Skeletal muscle tissue (tissue), 4 donors: Measurements from ENCODE around the gene CCDC24. TPM values are rescaled to one million over a fixed set of nuclear protein-coding genes. Genes with fewer than 3 reads are reported as not detected.

ENCODE experiments used
- H3K27ac ChIP-seq: one replicate; pipeline ENCODE4 v1.7.0; 2013; ENCODE audit warnings: mild to moderate bottlenecking, low read depth, low read length, inconsistent platforms
- H3K27me3 ChIP-seq, 3 donors: one replicate each; pipeline ENCODE4 v1.7.0; 2013; ENCODE audit warnings: low read length in 3 of 3; ENCODE audit not compliant: control insufficient read depth in 3 of 3, insufficient read depth in 3 of 3
- H3K36me3 ChIP-seq, 3 donors: one replicate each; pipeline ENCODE4 v1.7.0; 2013; ENCODE audit warnings: low read length in 3 of 3; ENCODE audit not compliant: control insufficient read depth in 3 of 3, insufficient read depth in 3 of 3
- H3K4me1 ChIP-seq, 3 donors: one replicate each; pipeline ENCODE4 v1.7.0; 2013; ENCODE audit warnings: low read length in 3 of 3, mild to moderate bottlenecking in 3 of 3; ENCODE audit not compliant: control insufficient read depth in 3 of 3, insufficient read depth in 3 of 3
- H3K4me3 ChIP-seq, 3 donors: one replicate each; pipeline ENCODE4 v1.7.0; 2013; ENCODE audit warnings: low read length in 3 of 3
- H3K9ac ChIP-seq, 3 donors: one replicate each; pipeline ENCODE4 v1.7.0; 2013; ENCODE audit warnings: low read length in 3 of 3, mild to moderate bottlenecking in 3 of 3, moderate library complexity in 2 of 3, low read depth in 1 of 3
- H3K9me3 ChIP-seq, 3 donors: one replicate each; pipeline ENCODE4 v1.7.0; 2013; ENCODE audit warnings: low read length in 3 of 3; ENCODE audit not compliant: control insufficient read depth in 3 of 3
- total RNA-seq: library from RNA; depleted of rRNA; stranded (reverse); fragments of >200 nt; gene quantifications from one replicate; pipeline ENCODE4 v1.2.3, GENCODE V29; 2014
- donor health status: Osteomylitis.

Gene CCDC24
- total RNA-seq, 1 donor from 2014 or later = under 0.01 TPM

- H3K9me3 ChIP-seq = no peaks in the 10 kb centered on the region
- no peak overlapping the region for H3K9ac ChIP-seq
- H3K36me3 ChIP-seq = no peaks in the 10 kb centered on the region
- H3K4me3 ChIP-seq = no peak overlapping the region
- H3K27ac ChIP-seq = no peak overlapping the region
- H3K4me1 ChIP-seq = peaks cover 0 to 4% (median 3%) of the 10 kb centered on the region in 3 donors
- no peaks in the 10 kb centered on the region for H3K27me3 ChIP-seq
Measured at GRCh38 chr1:44008259-44008658, 16.9 kb downstream of the CCDC24 start.

GRCh38 chr1:44010935-44011471, 19.6 kb downstream of the CCDC24 start:
- no peaks in the 10 kb centered on the region for H3K36me3 ChIP-seq
- H3K9ac ChIP-seq = no peak overlapping the region
- H3K4me1 ChIP-seq = peaks cover 0 to 6% (median 4%) of the 10 kb centered on the region in 3 donors
- H3K4me3 ChIP-seq = no peak overlapping the region
- no peak overlapping the region for H3K27ac ChIP-seq
- H3K27me3 ChIP-seq = no peaks in the 10 kb centered on the region
- H3K9me3 ChIP-seq = no peaks in the 10 kb centered on the region

GRCh38 chr1:44012404-44012803, 21.0 kb downstream of the CCDC24 start:
- Histone ChIP-seq H3K9ac (no peak overlapping the region), H3K4me3 (no peak overlapping the region), H3K36me3 (no peaks in the 10 kb centered on the region), H3K27me3 (peaks cover 0 to 2% (median 0%) of the 10 kb centered on the region in 3 donors), H3K27ac (no peak overlapping the region), H3K9me3 (no peaks in the 10 kb centered on the region), H3K4me1 (peaks cover 0 to 5% (median 4%) of the 10 kb centered on the region in 3 donors)

DNA sequence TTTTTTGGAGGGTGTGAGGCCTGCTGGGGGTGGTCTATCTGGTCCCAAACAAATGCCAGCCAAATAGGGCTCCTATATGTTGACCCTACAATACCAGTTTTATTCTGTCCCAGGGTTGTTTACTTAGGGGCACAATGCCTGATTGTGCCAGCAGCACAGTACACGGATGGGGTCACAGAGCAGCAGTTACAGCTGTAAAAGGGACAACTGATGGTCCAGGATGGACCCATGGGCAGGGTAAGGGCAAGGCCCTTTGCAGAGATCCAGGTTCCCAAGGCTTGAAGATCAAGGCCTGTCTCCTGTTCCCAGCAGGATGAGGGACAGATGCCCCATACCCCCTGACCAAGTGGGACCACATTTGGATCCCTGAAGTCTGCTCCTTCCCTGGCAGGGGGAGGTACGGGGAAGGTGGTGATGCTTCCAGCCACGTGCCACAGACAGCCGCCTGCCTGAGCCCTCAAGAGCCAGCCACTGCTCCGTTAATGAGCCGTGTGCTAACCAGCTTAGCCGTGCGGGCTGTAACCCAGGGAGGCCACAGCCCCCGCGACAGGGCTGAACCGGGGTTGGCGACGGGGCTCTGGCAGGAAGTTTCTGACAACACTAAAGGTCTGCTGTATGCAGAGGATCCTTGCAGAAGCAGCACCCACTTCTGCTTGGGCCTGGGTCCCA, 21.7 kb downstream of the CCDC24 start:
- no peak overlapping the region for H3K27ac ChIP-seq
- no peaks in the 10 kb centered on the region for H3K9me3 ChIP-seq
- no peak overlapping the region for H3K9ac ChIP-seq
- peaks cover 0 to 5% (median 4%) of the 10 kb centered on the region in 3 donors for H3K4me1 ChIP-seq
- H3K4me3 ChIP-seq = no peak overlapping the region
- peaks cover 0 to 4% (median 0%) of the 10 kb centered on the region in 3 donors for H3K27me3 ChIP-seq
- H3K36me3 ChIP-seq = no peaks in the 10 kb centered on the region

GRCh38 chr1:44013949-44014348, 22.6 kb downstream of the CCDC24 start:
- Histone ChIP-seq H3K9me3 (no peaks in the 10 kb centered on the region), H3K4me3 (no peak overlapping the region), H3K4me1 (peaks cover 0 to 5% (median 4%) of the 10 kb centered on the region in 3 donors), H3K9ac (no peak overlapping the region), H3K36me3 (no peaks in the 10 kb centered on the region), H3K27me3 (peaks cover 0 to 4% (median 0%) of the 10 kb centered on the region in 3 donors), H3K27ac (no peak overlapping the region)

- Histone ChIP-seq H3K27me3 (peaks cover 0 to 4% (median 0%) of the 10 kb centered on the region in 3 donors), H3K9me3 (no peaks in the 10 kb centered on the region), H3K9ac (no peak overlapping the region), H3K36me3 (no peaks in the 10 kb centered on the region), H3K4me1 (peaks cover 0 to 5% (median 4%) of the 10 kb centered on the region in 3 donors), H3K4me3 (no peak overlapping the region), H3K27ac (no peak overlapping the region)
Measured at GRCh38 chr1:44014365-44015104, 23.1 kb downstream of the CCDC24 start.

DNA sequence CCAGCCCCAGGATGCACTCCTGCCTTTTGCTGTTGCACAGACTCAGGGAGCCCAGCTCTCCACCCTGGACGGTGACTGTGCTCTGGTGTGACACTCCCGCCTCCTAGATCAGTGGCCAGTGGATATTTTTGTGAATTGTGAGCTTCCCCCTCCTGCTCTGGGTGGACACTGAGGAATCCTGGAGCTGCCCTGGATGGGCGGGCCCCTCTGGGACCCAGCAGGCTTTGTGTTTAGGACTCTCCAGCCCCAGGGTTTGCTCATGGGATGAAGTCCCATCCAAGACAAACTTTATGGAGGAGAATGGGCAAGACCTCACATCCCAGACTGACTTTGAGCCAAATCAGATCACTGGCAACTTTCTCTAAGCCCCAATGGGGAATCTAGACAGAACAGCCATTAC, 23.8 kb downstream of the CCDC24 start:
- peaks cover 0 to 5% (median 4%) of the 10 kb centered on the region in 3 donors for H3K4me1 ChIP-seq
- no peak overlapping the region for H3K27ac ChIP-seq
- H3K9ac ChIP-seq = no peak overlapping the region
- no peaks in the 10 kb centered on the region for H3K36me3 ChIP-seq
- H3K27me3 ChIP-seq = peaks cover 0 to 4% (median 0%) of the 10 kb centered on the region in 3 donors
- no peaks in the 10 kb centered on the region for H3K9me3 ChIP-seq
- H3K4me3 ChIP-seq = no peak overlapping the region

GRCh38 chr1:44016041-44016889, 24.9 kb downstream of the CCDC24 start:
- Histone ChIP-seq H3K9ac (no peak overlapping the region), H3K27me3 (peaks cover 0 to 4% (median 0%) of the 10 kb centered on the region in 3 donors), H3K9me3 (no peaks in the 10 kb centered on the region), H3K4me3 (no peak overlapping the region), H3K4me1 (peaks cover 2 to 6% (median 5%) of the 10 kb centered on the region in 3 donors), H3K36me3 (no peaks in the 10 kb centered on the region), H3K27ac (no peak overlapping the region)

- Histone ChIP-seq H3K27ac (no peak overlapping the region), H3K4me1 (peaks cover 8 to 12% (median 10%) of the 10 kb centered on the region in 3 donors), H3K36me3 (no peaks in the 10 kb centered on the region), H3K9ac (no peak overlapping the region), H3K27me3 (peaks cover 0 to 4% (median 0%) of the 10 kb centered on the region in 3 donors), H3K4me3 (no peak overlapping the region), H3K9me3 (no peaks in the 10 kb centered on the region)
Measured at GRCh38 chr1:44016890-44017400, 25.5 kb downstream of the CCDC24 start.
